ENCODE results near the gene PITX3.
"Not testable (repeated sequence)": the region's sequence is repeated elsewhere in the genome, so short reads cannot be mapped to it uniquely, and the experiment has no call there.

Gene PITX3

GRCh38 chr10:102226542-102226870, 14.8 kb downstream of the PITX3 start:
- DNase-seq (ENCODE audit: low read depth in 2 of 2): no peak

GRCh38 chr10:102225646-102226541, 15.4 kb downstream of the PITX3 start, which contains the start of gene ELOVL3:
ELOVL3 (plus strand) TSS chr10:102226299; CDS start chr10:102226549, 250 bp downstream.
- DNase-seq (ENCODE audit: low read depth in 2 of 2): peak; percentile 72 to 79

GRCh38 chr10:102222797-102223196, 18.5 kb downstream of the PITX3 start:
- DNase-seq (ENCODE audit: low read depth in 2 of 2): no peak

- no peak for DNase-seq (ENCODE audit: low read depth in 2 of 2)
Measured at GRCh38 chr10:102220612-102221011, 20.7 kb downstream of the PITX3 start.

- no peak for DNase-seq (ENCODE audit: low read depth in 2 of 2)
Measured at GRCh38 chr10:102219370-102219769, 21.9 kb downstream of the PITX3 start.

- DNase-seq (ENCODE audit: low read depth in 2 of 2): not testable (repeated sequence)
Measured at GRCh38 chr10:102213599-102213998, 27.7 kb downstream of the PITX3 start.

GRCh38 chr10:102211615-102212299, 29.6 kb downstream of the PITX3 start:
- no peak for DNase-seq (ENCODE audit: low read depth in 2 of 2)

- DNase-seq (ENCODE audit: low read depth in 2 of 2): no peak
Measured at GRCh38 chr10:102208311-102209035, 32.8 kb downstream of the PITX3 start.

GRCh38 chr10:102202386-102202785, 38.9 kb downstream of the PITX3 start:
- DNase-seq (ENCODE audit: low read depth in 2 of 2): no peak

GRCh38 chr10:102200751-102201640, 40.3 kb downstream of the PITX3 start:
- DNase-seq (ENCODE audit: low read depth in 2 of 2): no peak

- DNase-seq (ENCODE audit: low read depth in 2 of 2): no peak
Measured at GRCh38 chr10:102198027-102198426, 43.3 kb downstream of the PITX3 start.

- no peak for DNase-seq (ENCODE audit: low read depth in 2 of 2)
Measured at GRCh38 chr10:102196893-102197292, 44.4 kb downstream of the PITX3 start.

- DNase-seq (ENCODE audit: low read depth in 2 of 2): no peak
Measured at GRCh38 chr10:102195296-102195870, 45.9 kb downstream of the PITX3 start.

- no peak for DNase-seq (ENCODE audit: low read depth in 2 of 2)
Measured at GRCh38 chr10:102191956-102192355, 49.4 kb downstream of the PITX3 start.

- not testable (repeated sequence) for DNase-seq (ENCODE audit: low read depth in 2 of 2)
Measured at GRCh38 chr10:102188941-102189898, 52.1 kb downstream of the PITX3 start.

- no peak for DNase-seq (ENCODE audit: low read depth in 2 of 2)
Measured at GRCh38 chr10:102188298-102188940, 52.9 kb downstream of the PITX3 start.

- DNase-seq (ENCODE audit: low read depth in 2 of 2): no peak
Measured at GRCh38 chr10:102185811-102186527, 55.3 kb downstream of the PITX3 start.

- no peak for DNase-seq (ENCODE audit: low read depth in 2 of 2)
Measured at GRCh38 chr10:102185272-102185671, 56.0 kb downstream of the PITX3 start.

- no peak for DNase-seq (ENCODE audit: low read depth in 2 of 2)
Measured at GRCh38 chr10:102184606-102185005, 56.7 kb downstream of the PITX3 start.

Data from stimulated activated CD8-positive, alpha-beta memory T cell treated with anti-CD3 and anti-CD28 coated beads, Interleukin-2, amount 100 ng/mL, for 48 hours (primary cell).